Measurements from ENCODE around the gene CCDC110.

GRCh38 chr4:185408432-185408831, 63.1 kb downstream of the CCDC110 start:
- TF ChIP-seq, protein P1, sequence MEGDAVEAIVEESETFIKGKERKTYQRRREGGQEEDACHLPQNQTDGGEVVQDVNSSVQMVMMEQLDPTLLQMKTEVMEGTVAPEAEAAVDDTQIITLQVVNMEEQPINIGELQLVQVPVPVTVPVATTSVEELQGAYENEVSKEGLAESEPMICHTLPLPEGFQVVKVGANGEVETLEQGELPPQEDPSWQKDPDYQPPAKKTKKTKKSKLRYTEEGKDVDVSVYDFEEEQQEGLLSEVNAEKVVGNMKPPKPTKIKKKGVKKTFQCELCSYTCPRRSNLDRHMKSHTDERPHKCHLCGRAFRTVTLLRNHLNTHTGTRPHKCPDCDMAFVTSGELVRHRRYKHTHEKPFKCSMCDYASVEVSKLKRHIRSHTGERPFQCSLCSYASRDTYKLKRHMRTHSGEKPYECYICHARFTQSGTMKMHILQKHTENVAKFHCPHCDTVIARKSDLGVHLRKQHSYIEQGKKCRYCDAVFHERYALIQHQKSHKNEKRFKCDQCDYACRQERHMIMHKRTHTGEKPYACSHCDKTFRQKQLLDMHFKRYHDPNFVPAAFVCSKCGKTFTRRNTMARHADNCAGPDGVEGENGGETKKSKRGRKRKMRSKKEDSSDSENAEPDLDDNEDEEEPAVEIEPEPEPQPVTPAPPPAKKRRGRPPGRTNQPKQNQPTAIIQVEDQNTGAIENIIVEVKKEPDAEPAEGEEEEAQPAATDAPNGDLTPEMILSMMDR (conservative IDR thresholded peaks at IDR 0.05) = no peak
- no peak for TF ChIP-seq EZH2 (IDR thresholded peaks at IDR 0.05; ENCODE audit: low read depth)

Data from PC-9 (cell line).